Panc1 (cell line): Measurements from ENCODE around the gene ZNF30.

ENCODE experiments used
- CTCF ChIP-seq: fragments of 450-650 bp; IDR thresholded peaks from 2 replicates; pipeline ENCODE4 v1.5.1; 2017; ENCODE audit warnings: mild to moderate bottlenecking
- POLR2AphosphoS5 ChIP-seq: IDR thresholded peaks from 2 replicates; pipeline ENCODE4 v1.6.1; 2012; ENCODE audit warnings: mild to moderate bottlenecking, low read depth, low read length, moderate library complexity
- REST ChIP-seq, 2 experiments: IDR thresholded peaks; 2 replicates each; pipeline ENCODE4 v1.6.1; 2011 to 2012; ENCODE audit warnings: low read depth in 2 of 2, control low read depth in 1 of 2, low read length in 1 of 2, mild to moderate bottlenecking in 1 of 2, moderate library complexity in 1 of 2; ENCODE audit not compliant: insufficient read depth in 1 of 2
- TCF7L2 ChIP-seq: IDR thresholded peaks from 2 replicates; pipeline ENCODE4 v1.6.1; 2011; ENCODE audit warnings: mild to moderate bottlenecking, low read depth, low read length, inconsistent platforms

GRCh38 chr19:34879563-34879962 lies 47.1 kb upstream of the ZNF30 start:
- TF ChIP-seq CTCF = no peak
- TF ChIP-seq TCF7L2 = no peak
- TF ChIP-seq REST (IDR thresholded peaks at IDR 0.05; ENCODE audit: insufficient read depth in 1 of 2, low read depth in 2 of 2, low read length in 1 of 2) = no peak
- TF ChIP-seq POLR2AphosphoS5 = no peak
